ENCODE data around the gene VPS26B. TPM values are rescaled to one million over a fixed set of nuclear protein-coding genes. Genes with fewer than 3 reads are reported as not detected.
A peak's percentile ranks its signal among the peaks of the same experiment; 100 is the strongest.
"Not testable (repeated sequence)": the region's sequence is repeated elsewhere in the genome, so short reads cannot be mapped to it uniquely, and the experiment has no call there.

Gene VPS26B
- total and polyA plus RNA-seq, 3 experiments from 2014 or later, result 36.6 to 73.5 (median 36.7) TPM

DNA sequence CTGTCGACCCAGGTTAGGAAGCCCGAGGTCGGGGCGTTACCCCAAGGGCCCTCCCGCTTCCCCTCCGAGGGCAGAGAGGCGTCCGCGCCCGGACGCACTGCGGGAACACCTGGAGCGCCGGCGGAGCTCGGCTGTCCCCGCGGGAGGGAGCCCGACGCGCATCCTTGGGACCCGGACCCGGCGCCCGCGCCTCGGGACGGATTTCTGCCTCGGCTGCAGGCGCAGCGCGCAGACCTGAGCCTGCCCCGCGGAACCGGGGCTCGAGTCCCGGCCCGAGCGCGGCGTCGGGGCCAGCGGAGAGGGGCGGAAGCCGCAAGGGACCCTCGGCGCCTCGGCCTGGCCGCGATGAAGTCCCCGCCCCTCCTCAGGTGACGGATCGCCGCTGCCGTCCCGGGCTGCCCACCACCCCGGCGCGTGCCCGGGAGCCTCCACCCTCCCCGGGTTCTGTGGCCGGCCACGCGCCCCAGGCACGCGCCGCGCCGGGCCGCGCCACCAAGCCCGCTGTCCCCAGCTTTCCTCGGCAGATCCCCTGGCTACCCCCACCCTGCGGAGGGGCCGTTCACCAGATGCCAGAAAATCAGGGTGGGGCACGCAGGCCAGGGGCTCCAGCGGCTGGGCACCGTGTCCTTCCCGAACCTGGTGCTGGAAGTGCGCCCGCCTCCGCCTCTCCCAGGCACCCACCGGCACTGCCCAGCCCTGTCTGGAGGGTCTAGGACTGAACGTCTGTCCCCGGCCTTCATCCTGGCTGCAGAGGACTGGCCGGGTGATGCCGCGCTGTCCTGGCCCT lies 52.1 kb downstream of the VPS26B start:
- no peak overlapping the region for H3K27ac ChIP-seq (ENCODE audit: low read depth, low read length)

GRCh38 chr11:134277183-134278001 lies 52.9 kb downstream of the VPS26B start:
- no peak overlapping the region for H3K4me3 ChIP-seq (ENCODE audit: low read length)

More for the DNA sequence above, 52.1 kb downstream of the VPS26B start:
- peaks cover 31% of the 10 kb centered on the region for H3K4me1 ChIP-seq (ENCODE audit: insufficient read depth, low read length)
- no peaks in the 10 kb centered on the region for H3K36me3 ChIP-seq (ENCODE audit: insufficient read depth, low read length)
- ChIA-PET POLR2A (interaction anchor here (1.4 to 2.9 kb wide), 2 partner anchors 23 to 52 kb away, joined by 4 to 11 read pairs; partner anchors contain the start of genes ACAD8, NCAPD3, THYN1 and VPS26B), CTCF (interaction anchor here (0.9 to 5.5 kb wide), 15 partner anchors 9 to 349 kb away, joined by 3 to 58 read pairs (median 5); partner anchors contain the start of genes ACAD8, NCAPD3 and VPS26B)
- Mint-ChIP-seq H3K27ac (peak overlapping the region in 3 of 8 donors; percentile 81 to 95 (median 90)), H3K9me3 (peaks cover 0 to 4% (median 0%) of the 10 kb centered on the region in 5 donors), H3K36me3 (peaks cover 0 to 10% (median 0%) of the 10 kb centered on the region in 3 donors), H3K4me1 (peaks cover 31 to 48% (median 45%) of the 10 kb centered on the region in 3 donors), H3K4me3 (peak overlapping the region; percentile 87 to 98 (median 94)), H3K27me3 (peaks cover 8 to 21% of the 10 kb centered on the region in 2 donors)
- DNase-seq, result no peak
- peak overlapping the region; percentile 83 for H3K4me3 ChIP-seq (ENCODE audit: low read length)
- H3K27me3 ChIP-seq (ENCODE audit: insufficient read depth, low read length, poor library complexity, severe bottlenecking), result no peaks in the 10 kb centered on the region
- H3K9me3 ChIP-seq (ENCODE audit: low read length), result no peaks in the 10 kb centered on the region

DNA sequence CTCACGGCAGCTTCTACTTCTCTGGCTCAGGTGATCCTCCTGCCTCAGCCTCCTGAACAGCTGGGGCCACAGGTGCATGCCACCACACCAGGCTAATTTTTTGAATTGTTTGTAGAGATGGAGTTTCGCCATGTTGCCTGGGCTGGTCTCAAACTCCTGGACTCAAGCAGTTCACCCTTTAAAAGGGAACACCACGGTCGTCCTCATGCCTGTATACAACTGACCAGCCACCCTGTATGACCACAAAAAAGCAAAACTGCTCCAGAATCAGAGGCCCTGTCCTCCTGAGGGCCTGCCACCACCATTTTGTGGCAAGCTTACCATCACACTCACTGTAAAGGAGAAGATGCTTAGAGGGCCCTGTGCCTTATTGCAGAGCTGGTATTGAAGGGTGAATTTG lies 53.9 kb downstream of the VPS26B start:
- H3K9me3 Mint-ChIP-seq, result peaks cover 0 to 4% (median 0%) of the 10 kb centered on the region in 5 donors
- peak overlapping the region in 2 of 7 donors; percentile 36 to 48 for H3K4me3 Mint-ChIP-seq
- H3K27me3 Mint-ChIP-seq, result peaks cover 8 to 18% of the 10 kb centered on the region in 2 donors
- no peak overlapping the region for H3K27ac ChIP-seq (ENCODE audit: low read depth, low read length)
- no peaks in the 10 kb centered on the region for H3K9me3 ChIP-seq (ENCODE audit: low read length)
- peaks cover 25 to 33% (median 33%) of the 10 kb centered on the region in 3 donors for H3K4me1 Mint-ChIP-seq
- H3K4me1 ChIP-seq (ENCODE audit: insufficient read depth, low read length), result peaks cover 26% of the 10 kb centered on the region
- H3K27me3 ChIP-seq (ENCODE audit: insufficient read depth, low read length, poor library complexity, severe bottlenecking), result no peaks in the 10 kb centered on the region
- H3K4me3 ChIP-seq (ENCODE audit: low read length), result no peak overlapping the region
- no peak for DNase-seq
- ChIA-PET POLR2A (no interaction called here), CTCF (interaction anchor here (1.0 to 5.5 kb wide), 4 partner anchors 9 to 55 kb away, joined by 3 to 58 read pairs (median 8); no protein-coding TSS in a partner anchor)
- peaks cover 0 to 10% (median 0%) of the 10 kb centered on the region in 3 donors for H3K36me3 Mint-ChIP-seq
- no peak overlapping the region for H3K27ac Mint-ChIP-seq
- no peaks in the 10 kb centered on the region for H3K36me3 ChIP-seq (ENCODE audit: insufficient read depth, low read length)

More at GRCh38 chr11:134277183-134278001, 52.9 kb downstream of the VPS26B start:
- Mint-ChIP-seq H3K27me3 (peaks cover 8 to 19% of the 10 kb centered on the region in 2 donors), H3K4me1 (peaks cover 28 to 42% (median 42%) of the 10 kb centered on the region in 3 donors), H3K4me3 (peak overlapping the region; percentile 71 to 87 (median 85)), H3K36me3 (peaks cover 0 to 10% (median 0%) of the 10 kb centered on the region in 3 donors), H3K27ac (peak overlapping the region in 2 of 8 donors; percentile 13 to 30), H3K9me3 (peaks cover 0 to 4% (median 0%) of the 10 kb centered on the region in 5 donors)
- POLR2A ChIA-PET, result no interaction called here
- no peak for DNase-seq
- Histone ChIP-seq H3K36me3 (ENCODE audit: insufficient read depth, low read length) (no peaks in the 10 kb centered on the region), H3K9me3 (ENCODE audit: low read length) (no peaks in the 10 kb centered on the region), H3K4me1 (ENCODE audit: insufficient read depth, low read length) (peaks cover 31% of the 10 kb centered on the region), H3K27ac (ENCODE audit: low read depth, low read length) (no peak overlapping the region), H3K27me3 (ENCODE audit: insufficient read depth, low read length, poor library complexity, severe bottlenecking) (no peaks in the 10 kb centered on the region)
- CTCF ChIA-PET, result interaction anchor here (1.0 to 5.5 kb wide), 5 partner anchors 11 to 70 kb away, joined by 3 to 58 read pairs (median 3); no protein-coding TSS in a partner anchor

DNA sequence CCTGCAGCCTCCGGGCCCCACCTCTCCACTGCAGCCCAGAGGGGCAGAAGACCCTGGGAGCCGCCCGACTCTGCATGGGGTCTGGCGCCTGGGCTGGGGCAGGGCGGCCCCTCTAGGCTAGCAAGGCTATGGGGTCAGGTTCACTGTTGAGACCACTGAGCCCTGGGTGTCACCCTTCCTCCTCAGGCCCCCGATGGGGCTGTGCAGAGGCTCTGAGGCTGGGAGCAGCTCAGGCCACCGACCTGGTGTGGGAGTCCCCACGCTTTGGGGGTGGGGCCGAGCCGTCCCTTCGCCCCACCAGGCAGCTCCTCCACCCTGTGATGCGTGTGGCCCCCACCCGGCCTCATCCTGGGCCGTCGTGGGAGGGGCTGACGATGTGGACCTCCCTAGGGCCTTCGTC lies 57.2 kb downstream of the VPS26B start:
- H3K4me1 Mint-ChIP-seq; H3K4me1 ChIP-seq (ENCODE audit: insufficient read depth, low read length); H3K27ac ChIP-seq (ENCODE audit: low read depth, low read length); H3K9me3 Mint-ChIP-seq; H3K36me3 Mint-ChIP-seq; H3K4me3 ChIP-seq (ENCODE audit: low read length); CTCF ChIA-PET; H3K36me3 ChIP-seq (ENCODE audit: insufficient read depth, low read length); H3K9me3 ChIP-seq (ENCODE audit: low read length); H3K4me3 Mint-ChIP-seq; H3K27me3 ChIP-seq (ENCODE audit: insufficient read depth, low read length, poor library complexity, severe bottlenecking); DNase-seq; H3K27ac Mint-ChIP-seq: not testable (repeated sequence)
- peaks cover 4 to 15% of the 10 kb centered on the region in 2 donors for H3K27me3 Mint-ChIP-seq
- POLR2A ChIA-PET, result interaction anchor here (0.7 kb wide), 1 partner anchor 39 kb away, joined by 4 read pairs; no protein-coding TSS in a partner anchor

GRCh38 chr11:134282121-134283045 lies 57.9 kb downstream of the VPS26B start:
- Mint-ChIP-seq H3K36me3 (no peaks in the 10 kb centered on the region), H3K27ac (no peak overlapping the region), H3K4me3 (no peak overlapping the region), H3K4me1 (peaks cover 0 to under 1% (median under 1%) of the 10 kb centered on the region in 3 donors), H3K27me3 (peaks cover 4 to 12% of the 10 kb centered on the region in 2 donors), H3K9me3 (peaks cover 0 to 4% (median 0%) of the 10 kb centered on the region in 5 donors)
- no peak for DNase-seq
- H3K4me3 ChIP-seq (ENCODE audit: low read length), result no peak overlapping the region
- H3K9me3 ChIP-seq (ENCODE audit: low read length), result no peaks in the 10 kb centered on the region
- no peak overlapping the region for H3K27ac ChIP-seq (ENCODE audit: low read depth, low read length)
- no peaks in the 10 kb centered on the region for H3K27me3 ChIP-seq (ENCODE audit: insufficient read depth, low read length, poor library complexity, severe bottlenecking)
- H3K36me3 ChIP-seq (ENCODE audit: insufficient read depth, low read length), result no peaks in the 10 kb centered on the region
- ChIA-PET POLR2A (interaction anchor here (0.7 kb wide), 1 partner anchor 38 kb away, joined by 4 read pairs; no protein-coding TSS in a partner anchor), CTCF (no interaction called here)
- no peaks in the 10 kb centered on the region for H3K4me1 ChIP-seq (ENCODE audit: insufficient read depth, low read length)

- H3K27me3 ChIP-seq (ENCODE audit: insufficient read depth, low read length, poor library complexity, severe bottlenecking), result no peaks in the 10 kb centered on the region
- no peaks in the 10 kb centered on the region for H3K36me3 ChIP-seq (ENCODE audit: insufficient read depth, low read length)
- POLR2A ChIA-PET, result no interaction called here
- no peak overlapping the region for H3K27ac Mint-ChIP-seq
- no peak overlapping the region for H3K27ac ChIP-seq (ENCODE audit: low read depth, low read length)
- H3K27me3 Mint-ChIP-seq, result peaks cover 2 to 11% of the 10 kb centered on the region in 2 donors
- DNase-seq, result no peak
- H3K4me1 Mint-ChIP-seq, result no peaks in the 10 kb centered on the region
- peaks cover 0 to 1% (median 0%) of the 10 kb centered on the region in 5 donors for H3K9me3 Mint-ChIP-seq
- no peaks in the 10 kb centered on the region for H3K36me3 Mint-ChIP-seq
- CTCF ChIA-PET, result no interaction called here
- no peaks in the 10 kb centered on the region for H3K4me1 ChIP-seq (ENCODE audit: insufficient read depth, low read length)
- H3K9me3 ChIP-seq (ENCODE audit: low read length), result no peaks in the 10 kb centered on the region
- no peak overlapping the region for H3K4me3 Mint-ChIP-seq
- no peak overlapping the region for H3K4me3 ChIP-seq (ENCODE audit: low read length)
These were observed 59.2 kb downstream of the VPS26B start for GRCh38 chr11:134283461-134284230.

DNA sequence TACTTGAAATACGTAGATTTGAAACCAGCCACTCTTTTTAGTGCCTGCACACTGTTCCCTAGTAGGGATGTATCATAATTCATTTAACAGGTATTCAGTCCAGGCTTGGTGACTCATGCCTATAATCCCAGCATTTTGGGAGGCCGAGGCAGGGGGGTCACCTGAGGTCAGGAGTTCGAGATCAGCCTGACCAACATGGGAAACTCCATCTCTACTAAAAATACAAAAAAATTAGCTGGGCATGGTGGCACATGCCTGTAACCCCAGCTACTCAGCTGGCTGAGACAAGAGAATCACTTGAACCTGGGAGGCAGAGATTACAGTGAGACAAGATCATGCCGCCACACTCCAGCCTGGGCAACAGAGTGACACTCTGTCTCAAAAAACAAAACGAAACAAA lies 59.9 kb downstream of the VPS26B start:
- H3K36me3 Mint-ChIP-seq; H3K27ac ChIP-seq (ENCODE audit: low read depth, low read length); H3K36me3 ChIP-seq (ENCODE audit: insufficient read depth, low read length); H3K4me3 ChIP-seq (ENCODE audit: low read length); CTCF ChIA-PET; H3K4me1 ChIP-seq (ENCODE audit: insufficient read depth, low read length); H3K4me3 Mint-ChIP-seq; H3K4me1 Mint-ChIP-seq; H3K9me3 Mint-ChIP-seq; H3K27ac Mint-ChIP-seq; H3K27me3 ChIP-seq (ENCODE audit: insufficient read depth, low read length, poor library complexity, severe bottlenecking); DNase-seq; POLR2A ChIA-PET; H3K9me3 ChIP-seq (ENCODE audit: low read length): not testable (repeated sequence)
- H3K27me3 Mint-ChIP-seq, result peaks cover 0 to 11% of the 10 kb centered on the region in 2 donors

Data from CD8-positive, alpha-beta memory T cell (primary cell).